Right atrium auricular region (tissue), 2 donors: ENCODE data around the gene CAMK2B. TPM values are rescaled to one million over a fixed set of nuclear protein-coding genes. Genes with fewer than 3 reads are reported as not detected.

Experiments used
- DNase-seq: peaks from one replicate; pipeline ENCODE4 v3.0.0-alpha.2; 2019; ENCODE audit warnings: low spot score
- H3K27ac ChIP-seq, 2 donors: fragments of 200-600 bp; sonication (generic); 1 replicate in 1 of 2; 2 replicates in 1 of 2; pipeline ENCODE4 v1.5.1; 2016 to 2019
- H3K27me3 ChIP-seq, 2 donors: fragments of 200-600 bp; sonication (generic); one replicate each; pipeline versions ENCODE4 v1.5.1 to v1.6.0; 2017 to 2019
- H3K36me3 ChIP-seq: fragments of 200-600 bp; sonication (generic); one replicate; pipeline ENCODE4 v1.5.1; 2016
- H3K4me1 ChIP-seq, 2 donors: fragments of 200-600 bp; sonication (generic); one replicate each; pipeline versions ENCODE4 v1.5.1 to v1.6.0; 2017 to 2019
- H3K4me3 ChIP-seq, 2 donors: fragments of 200-600 bp; sonication (generic); 1 replicate in 1 of 2; 2 replicates in 1 of 2; pipeline ENCODE4 v1.5.1; 2017 to 2019; ENCODE audit warnings: mild to moderate bottlenecking in 1 of 2, moderate library complexity in 1 of 2
- H3K9me3 ChIP-seq, 2 donors: fragments of 200-600 bp; sonication (generic); one replicate each; pipeline ENCODE4 v1.5.1; 2019
- total RNA-seq, 2 donors: library from RNA; depleted of rRNA; stranded (reverse); fragments of >200 nt; gene quantifications; one replicate each; pipeline ENCODE4 v1.1.0, GENCODE V29; 2016
- TF ChIP-seq, protein P1 (sequence below), 2 donors: fragments of 200-600 bp; sonication (generic); IDR thresholded peaks; one replicate each; pipeline ENCODE4 v1.5.1; 2019; ENCODE audit warnings: antibody characterized with exemption in 2 of 2

The CAMK2B gene
- total RNA-seq, 2 donors from 2014 or later, result 79.9 to 84.7 TPM

DNA sequence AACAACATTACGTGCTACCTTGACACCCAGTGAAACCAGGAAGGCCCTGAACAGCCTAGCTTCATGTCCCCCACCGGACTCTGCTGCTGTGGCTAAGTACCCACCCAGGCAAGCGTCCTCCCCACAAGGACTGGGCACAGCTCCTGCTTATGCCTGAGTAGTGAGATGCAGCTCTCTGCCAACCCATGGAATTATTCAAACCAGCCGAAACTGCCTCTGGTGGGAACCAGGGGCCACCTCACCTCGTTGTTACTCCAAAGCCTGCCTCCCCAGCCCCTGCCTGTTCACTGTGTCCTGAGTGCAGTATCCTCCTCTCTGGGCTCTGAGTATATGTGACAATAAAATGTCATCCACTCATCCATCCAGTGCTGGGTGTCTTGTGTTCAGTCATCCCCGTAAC lies 52.4 kb downstream of the CAMK2B start:
- DNase-seq, result no peak
- Histone ChIP-seq H3K36me3 (no peaks in the 10 kb centered on the region), H3K27me3 (no peaks in the 10 kb centered on the region), H3K9me3 (no peaks in the 10 kb centered on the region), H3K4me1 (peaks cover 0 to 58% of the 10 kb centered on the region in 2 donors), H3K27ac (peak overlapping the region in 1 of 2 donors; percentile 10), H3K4me3 (no peak overlapping the region)
- TF ChIP-seq, protein P1, sequence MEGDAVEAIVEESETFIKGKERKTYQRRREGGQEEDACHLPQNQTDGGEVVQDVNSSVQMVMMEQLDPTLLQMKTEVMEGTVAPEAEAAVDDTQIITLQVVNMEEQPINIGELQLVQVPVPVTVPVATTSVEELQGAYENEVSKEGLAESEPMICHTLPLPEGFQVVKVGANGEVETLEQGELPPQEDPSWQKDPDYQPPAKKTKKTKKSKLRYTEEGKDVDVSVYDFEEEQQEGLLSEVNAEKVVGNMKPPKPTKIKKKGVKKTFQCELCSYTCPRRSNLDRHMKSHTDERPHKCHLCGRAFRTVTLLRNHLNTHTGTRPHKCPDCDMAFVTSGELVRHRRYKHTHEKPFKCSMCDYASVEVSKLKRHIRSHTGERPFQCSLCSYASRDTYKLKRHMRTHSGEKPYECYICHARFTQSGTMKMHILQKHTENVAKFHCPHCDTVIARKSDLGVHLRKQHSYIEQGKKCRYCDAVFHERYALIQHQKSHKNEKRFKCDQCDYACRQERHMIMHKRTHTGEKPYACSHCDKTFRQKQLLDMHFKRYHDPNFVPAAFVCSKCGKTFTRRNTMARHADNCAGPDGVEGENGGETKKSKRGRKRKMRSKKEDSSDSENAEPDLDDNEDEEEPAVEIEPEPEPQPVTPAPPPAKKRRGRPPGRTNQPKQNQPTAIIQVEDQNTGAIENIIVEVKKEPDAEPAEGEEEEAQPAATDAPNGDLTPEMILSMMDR (IDR thresholded peaks at IDR 0.05), result no peak

DNA sequence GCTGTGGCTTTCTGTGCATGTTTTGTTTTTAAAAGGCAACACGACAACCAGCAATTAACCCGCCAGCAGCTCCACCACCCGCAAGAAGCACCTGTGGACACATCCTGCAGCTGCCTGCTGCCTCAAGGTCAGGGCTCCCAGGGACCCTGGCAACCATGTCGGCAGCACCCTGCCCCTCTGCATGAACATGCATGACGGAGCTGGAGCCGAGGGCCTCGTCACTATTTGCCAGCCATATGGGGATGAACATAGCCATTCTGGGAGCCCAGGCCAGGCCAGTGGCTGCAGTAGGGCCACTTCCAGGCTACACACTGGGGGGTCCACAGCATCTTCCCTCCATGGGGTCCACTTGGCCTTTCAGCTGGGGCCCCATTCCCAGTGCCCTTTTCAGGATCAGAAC lies 52.9 kb downstream of the CAMK2B start:
- no peak overlapping the region for H3K4me3 ChIP-seq
- no peaks in the 10 kb centered on the region for H3K27me3 ChIP-seq
- TF ChIP-seq, protein P1 (IDR thresholded peaks at IDR 0.05), result no peak
- no peaks in the 10 kb centered on the region for H3K9me3 ChIP-seq
- no peak for DNase-seq
- H3K4me1 ChIP-seq, result peaks cover 0 to 56% of the 10 kb centered on the region in 2 donors
- peak overlapping the region in 1 of 2 donors; percentile 10 for H3K27ac ChIP-seq
- H3K36me3 ChIP-seq, result no peaks in the 10 kb centered on the region

DNA sequence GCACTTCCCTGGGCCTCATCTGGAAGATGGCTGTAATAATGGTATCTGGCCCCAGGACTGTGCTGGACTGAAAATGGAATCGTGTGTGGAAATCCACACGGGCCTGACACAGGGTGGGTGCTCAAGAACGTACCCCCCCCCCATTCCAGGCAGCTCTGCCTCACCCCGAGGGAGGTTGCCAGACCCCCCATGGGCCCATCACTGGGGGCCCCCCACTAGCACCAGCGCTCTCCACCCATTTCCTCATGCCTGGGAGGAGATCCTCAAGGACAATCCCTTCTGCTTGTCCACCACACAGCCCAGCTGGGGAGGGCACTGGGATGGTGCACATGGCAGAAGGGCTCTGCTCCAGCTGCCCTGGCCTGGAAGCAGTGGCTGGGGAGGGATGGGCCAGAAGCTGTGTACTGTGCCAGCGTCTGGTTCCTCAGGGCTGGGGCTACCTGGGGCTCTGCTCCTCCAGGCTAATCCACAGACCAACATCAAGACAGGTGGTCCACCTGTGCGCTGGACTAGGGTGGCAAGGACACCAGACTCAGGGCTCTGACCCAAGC lies 55.4 kb downstream of the CAMK2B start:
- Histone ChIP-seq H3K4me3 (no peak overlapping the region), H3K9me3 (no peaks in the 10 kb centered on the region), H3K4me1 (peaks cover 0 to 37% of the 10 kb centered on the region in 2 donors), H3K27ac (peak overlapping the region; percentile 64 to 71), H3K27me3 (no peaks in the 10 kb centered on the region), H3K36me3 (no peaks in the 10 kb centered on the region)
- no peak for DNase-seq
- TF ChIP-seq, protein P1 (IDR thresholded peaks at IDR 0.05), result no peak

DNA sequence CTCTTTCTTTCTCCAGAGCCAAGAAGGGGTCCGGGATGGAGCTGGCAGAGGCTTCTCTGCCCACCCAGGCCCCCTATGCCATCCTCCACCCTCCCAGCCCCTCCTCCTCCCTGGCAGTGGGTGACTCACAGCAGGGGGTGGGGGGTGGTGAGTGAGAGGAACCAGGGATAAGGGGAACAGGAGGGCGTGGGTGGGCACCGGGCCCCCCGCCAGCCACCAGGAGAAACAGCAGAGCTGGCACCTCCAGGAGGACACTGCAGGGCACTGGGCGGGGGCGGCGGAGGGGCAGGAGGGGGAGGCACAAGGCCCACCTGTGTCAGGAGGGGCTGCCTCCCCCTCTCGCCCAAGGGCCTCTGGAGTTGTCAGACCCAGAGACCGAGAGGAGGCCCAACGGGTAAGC lies 56.0 kb downstream of the CAMK2B start:
- no peaks in the 10 kb centered on the region for H3K27me3 ChIP-seq
- no peak overlapping the region for H3K4me3 ChIP-seq
- TF ChIP-seq, protein P1 (IDR thresholded peaks at IDR 0.05), result no peak
- DNase-seq, result no peak
- peaks cover 0 to 39% of the 10 kb centered on the region in 2 donors for H3K4me1 ChIP-seq
- H3K27ac ChIP-seq, result peak overlapping the region; percentile 64 to 71
- no peaks in the 10 kb centered on the region for H3K36me3 ChIP-seq
- H3K9me3 ChIP-seq, result no peaks in the 10 kb centered on the region

DNA sequence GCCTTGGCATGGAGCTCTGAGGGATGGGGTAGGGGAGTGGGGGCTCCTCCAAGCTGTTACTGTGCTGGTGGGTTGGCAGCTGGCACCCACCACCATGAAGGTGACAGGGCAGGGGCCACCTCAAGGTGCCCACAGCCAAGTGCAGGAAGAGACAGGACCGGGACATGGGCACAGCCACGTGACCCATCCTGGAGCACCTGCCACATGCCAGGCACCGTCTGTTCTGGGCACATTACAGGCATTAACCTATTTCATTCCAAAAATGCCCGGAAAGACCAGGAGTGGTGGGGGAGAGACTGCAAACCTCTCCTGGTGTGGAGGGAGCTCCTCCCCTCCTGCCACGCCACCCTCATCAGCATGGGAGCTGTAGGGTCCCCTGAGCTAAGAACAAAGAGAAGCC lies 56.7 kb downstream of the CAMK2B start:
- peak overlapping the region; percentile 64 to 71 for H3K27ac ChIP-seq
- TF ChIP-seq, protein P1 (IDR thresholded peaks at IDR 0.05), result no peak

More for the DNA sequence above, 56.7 kb downstream of the CAMK2B start:
- Histone ChIP-seq H3K9me3 (no peaks in the 10 kb centered on the region), H3K27me3 (no peaks in the 10 kb centered on the region), H3K36me3 (no peaks in the 10 kb centered on the region), H3K4me1 (peaks cover 0 to 46% of the 10 kb centered on the region in 2 donors), H3K4me3 (no peak overlapping the region)
- DNase-seq, result no peak
